Esophagus muscularis mucosa (tissue), 4 donors: ENCODE data around the gene ZXDB. TPM values are rescaled to one million over a fixed set of nuclear protein-coding genes. Genes with fewer than 3 reads are reported as not detected.
"Not testable (repeated sequence)": the region's sequence is repeated elsewhere in the genome, so short reads cannot be mapped to it uniquely, and the experiment has no call there.

Experiments
- DNase-seq: peaks from one replicate; pipeline ENCODE4 v3.0.0-alpha.2; 2017; ENCODE audit errors: extremely low spot score
- H3K27ac ChIP-seq, 4 donors: fragments of 200-600 bp; sonication (generic); replicated peaks in 1 of 4; 1 replicate in 3 of 4; 2 replicates in 1 of 4; pipeline ENCODE4 v1.5.1; 2016 to 2019; ENCODE audit warnings: mild to moderate bottlenecking in 1 of 4
- H3K27me3 ChIP-seq, 4 donors: fragments of 200-600 bp; sonication (generic); one replicate each; pipeline versions ENCODE4 v1.5.1 to v1.6.0; 2016 to 2019
- H3K36me3 ChIP-seq, 4 donors: fragments of 200-600 bp; sonication (generic); one replicate each; pipeline ENCODE4 v1.5.1; 2016 to 2019
- H3K4me1 ChIP-seq, 4 donors: fragments of 200-600 bp; sonication (generic); one replicate each; pipeline ENCODE4 v1.5.1; 2016 to 2019
- H3K4me3 ChIP-seq, 4 donors: fragments of 200-600 bp; sonication (generic); 1 replicate in 2 of 4; 2 replicates in 2 of 4; pipeline ENCODE4 v1.5.1; 2016 to 2019; ENCODE audit warnings: mild to moderate bottlenecking in 4 of 4, moderate library complexity in 1 of 4
- H3K9me3 ChIP-seq, 4 donors: fragments of 200-600 bp; sonication (generic); 1 replicate in 3 of 4; 2 replicates in 1 of 4; pipeline ENCODE4 v1.5.1; 2016 to 2019
- EP300 ChIP-seq: sonication (generic); formaldehyde crosslinking; IDR thresholded peaks from one replicate; pipeline ENCODE4 v1.6.1; 2017; ENCODE audit warnings: antibody characterized with exemption
- POLR2A ChIP-seq: fragments of 450-650 bp; IDR thresholded peaks from one replicate; pipeline ENCODE4 v1.6.1; 2017; ENCODE audit warnings: antibody characterized with exemption, moderate library complexity, mild to moderate bottlenecking, low read depth
- POLR2AphosphoS5 ChIP-seq, 2 donors: sonication (generic); formaldehyde crosslinking; IDR thresholded peaks; one replicate each; pipeline ENCODE4 v1.6.1; 2017; ENCODE audit warnings: antibody characterized with exemption in 2 of 2
- WGBS: methylation state at CpG from one replicate; pipeline ENCODE4 v1.1.5; 2018; 5-methylcytosine and 5-hydroxymethylcytosine counted together
- intact Hi-C: fragments of 100-400 bp; cut with DNase I; formaldehyde crosslinking; loops from one replicate; pipeline ENCODE4 v1.15.1; 2023
- total RNA-seq, 4 donors: library from RNA; depleted of rRNA; stranded (reverse); fragments of >200 nt; gene quantifications; one replicate each; pipeline versions ENCODE4 v1.1.0 to v1.2.1, GENCODE V29; 2016
- TF ChIP-seq, protein P1 (sequence below), 3 experiments: fragments of 200-600 bp in 2 of 3; fragments of 450-650 bp in 1 of 3; sonication (generic) in 2 of 3; IDR thresholded peaks; one replicate each; pipeline ENCODE4 v1.5.1; 2017 to 2019; ENCODE audit warnings: antibody characterized with exemption in 3 of 3, mild to moderate bottlenecking in 2 of 3, moderate library complexity in 1 of 3

ZXDB gene
- 10 to 100 TPM; 13.3 to 17.2 (median 15.5) TPM for total RNA-seq

DNA sequence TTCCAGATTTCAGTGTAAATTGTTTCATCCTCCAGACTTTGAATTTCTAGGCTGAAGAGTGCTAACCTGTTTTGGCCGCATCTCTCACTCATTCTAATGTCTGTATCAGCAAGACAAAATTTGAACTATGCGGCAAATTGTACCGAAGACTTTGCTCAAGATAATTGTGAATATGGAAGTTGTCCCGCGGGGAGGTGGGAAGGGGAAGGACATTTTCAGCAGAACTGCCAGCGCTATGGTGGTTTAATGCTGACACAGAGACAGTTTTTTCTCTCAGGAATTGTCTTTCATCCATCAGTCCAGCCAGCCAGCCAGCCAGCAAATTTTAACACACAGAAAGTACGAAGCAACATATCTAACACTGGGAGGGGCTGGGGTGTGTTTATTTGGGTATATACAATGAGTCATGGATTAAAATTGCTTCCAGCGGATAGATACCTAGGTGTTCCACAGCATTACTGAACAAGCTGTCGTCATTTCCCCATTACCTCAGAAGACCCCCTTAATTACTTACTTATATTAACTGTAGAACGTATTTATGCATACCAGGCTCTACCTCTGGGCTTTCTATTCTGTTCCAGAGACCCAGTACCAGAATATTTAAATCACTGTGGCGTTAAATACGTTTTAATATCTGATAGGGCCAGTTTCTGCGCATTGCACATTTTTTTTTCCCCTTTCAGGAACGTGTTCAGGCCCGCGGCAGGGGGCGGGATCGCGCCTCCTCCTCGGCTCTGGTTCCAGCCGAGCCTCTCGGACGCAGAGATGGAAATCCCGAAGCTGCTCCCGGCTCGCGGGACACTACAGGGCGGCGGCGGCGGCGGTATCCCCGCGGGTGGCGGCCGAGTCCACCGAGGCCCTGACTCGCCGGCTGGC lies at the start of gene ZXDB:
ZXDB (plus strand) TSS at position 728 of the 876 bp plus-strand sequence; CDS start at position 766, 38 bp downstream.
- not testable (repeated sequence) for H3K9me3 ChIP-seq, DNase-seq, H3K36me3 ChIP-seq, H3K27me3 ChIP-seq
- Histone ChIP-seq H3K4me1 (peaks cover 9 to 40% (median 30%) of the 10 kb centered on the region in 4 donors), H3K27ac (peak within 1 kb of the TSS; percentile 92 to 95 (median 94)), H3K4me3 (peak within 1 kb of the TSS; percentile 61 to 74 (median 66))
- WGBS = 30% methylated on average over 12 of the region's 39 CpGs
- intact Hi-C loops = loop anchor here (10.0 kb wide), 1 partner anchor 323 kb away; the partner anchor contains the start of gene ZXDA

DNA sequence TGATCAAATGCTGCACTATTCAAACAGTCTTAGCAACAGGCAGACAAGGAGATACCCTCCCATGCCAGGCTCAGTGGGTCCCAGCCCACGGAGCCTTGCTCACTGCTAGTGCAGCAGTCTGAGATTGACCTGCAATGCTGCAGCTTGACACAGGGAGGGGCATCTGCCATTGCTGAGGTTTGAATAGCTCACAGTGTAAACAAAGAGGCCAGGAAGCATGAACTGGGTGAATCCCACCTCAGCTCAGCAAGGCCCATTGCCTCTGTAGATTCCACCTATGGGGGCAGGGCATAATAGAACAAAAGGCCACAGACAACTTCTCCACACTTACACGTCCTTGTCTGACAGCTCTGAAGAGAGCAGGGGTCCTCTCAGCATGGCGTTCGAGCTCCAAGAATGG lies 26.6 kb upstream of the ZXDB start:
- Histone ChIP-seq H3K9me3 (no peaks in the 10 kb centered on the region), H3K27me3 (no peaks in the 10 kb centered on the region), H3K36me3 (no peaks in the 10 kb centered on the region), H3K27ac (no peak overlapping the region), H3K4me3 (no peak overlapping the region), H3K4me1 (no peaks in the 10 kb centered on the region)
- WGBS = no CpG with 5 or more reads among the region's 4 CpGs
- TF ChIP-seq, protein P1, sequence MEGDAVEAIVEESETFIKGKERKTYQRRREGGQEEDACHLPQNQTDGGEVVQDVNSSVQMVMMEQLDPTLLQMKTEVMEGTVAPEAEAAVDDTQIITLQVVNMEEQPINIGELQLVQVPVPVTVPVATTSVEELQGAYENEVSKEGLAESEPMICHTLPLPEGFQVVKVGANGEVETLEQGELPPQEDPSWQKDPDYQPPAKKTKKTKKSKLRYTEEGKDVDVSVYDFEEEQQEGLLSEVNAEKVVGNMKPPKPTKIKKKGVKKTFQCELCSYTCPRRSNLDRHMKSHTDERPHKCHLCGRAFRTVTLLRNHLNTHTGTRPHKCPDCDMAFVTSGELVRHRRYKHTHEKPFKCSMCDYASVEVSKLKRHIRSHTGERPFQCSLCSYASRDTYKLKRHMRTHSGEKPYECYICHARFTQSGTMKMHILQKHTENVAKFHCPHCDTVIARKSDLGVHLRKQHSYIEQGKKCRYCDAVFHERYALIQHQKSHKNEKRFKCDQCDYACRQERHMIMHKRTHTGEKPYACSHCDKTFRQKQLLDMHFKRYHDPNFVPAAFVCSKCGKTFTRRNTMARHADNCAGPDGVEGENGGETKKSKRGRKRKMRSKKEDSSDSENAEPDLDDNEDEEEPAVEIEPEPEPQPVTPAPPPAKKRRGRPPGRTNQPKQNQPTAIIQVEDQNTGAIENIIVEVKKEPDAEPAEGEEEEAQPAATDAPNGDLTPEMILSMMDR (IDR thresholded peaks at IDR 0.05) = no peak
- TF ChIP-seq EP300 = no peak
- no peak for TF ChIP-seq POLR2A
- no peak for TF ChIP-seq POLR2AphosphoS5 (IDR thresholded peaks at IDR 0.05)
- intact Hi-C loops = no loop called here
- no peak for DNase-seq

DNA sequence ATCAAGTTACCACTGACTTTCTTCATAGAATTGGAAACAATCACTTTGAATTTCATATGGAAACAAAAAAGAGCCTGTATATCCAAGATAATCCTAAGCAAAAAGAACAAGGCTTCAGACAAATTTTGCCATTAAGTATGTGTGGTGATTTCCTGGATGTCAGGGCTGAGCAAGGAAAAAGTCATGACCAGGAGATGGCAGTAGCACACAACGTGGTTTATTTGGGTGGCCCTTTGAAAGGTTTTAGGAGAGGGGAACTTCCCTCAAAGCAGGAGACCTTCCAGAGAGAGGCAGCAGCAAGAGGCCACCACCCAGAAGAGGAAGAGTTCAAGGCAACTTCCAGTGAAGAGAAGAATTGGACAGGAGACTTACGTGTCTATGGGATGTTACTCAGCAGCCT lies 18.1 kb upstream of the ZXDB start:
- Histone ChIP-seq H3K9me3 (no peaks in the 10 kb centered on the region), H3K4me3 (no peak overlapping the region), H3K27ac (no peak overlapping the region), H3K27me3 (no peaks in the 10 kb centered on the region), H3K36me3 (no peaks in the 10 kb centered on the region), H3K4me1 (no peaks in the 10 kb centered on the region)
- TF ChIP-seq, protein P1 (IDR thresholded peaks at IDR 0.05) = peak; percentile 29 to 45 (median 30)
- TF ChIP-seq EP300 (no peak), POLR2A (no peak)
- no peak for DNase-seq
- intact Hi-C loops = no loop called here
- WGBS = 17% methylated on average over 2 of the region's 2 CpGs

DNA sequence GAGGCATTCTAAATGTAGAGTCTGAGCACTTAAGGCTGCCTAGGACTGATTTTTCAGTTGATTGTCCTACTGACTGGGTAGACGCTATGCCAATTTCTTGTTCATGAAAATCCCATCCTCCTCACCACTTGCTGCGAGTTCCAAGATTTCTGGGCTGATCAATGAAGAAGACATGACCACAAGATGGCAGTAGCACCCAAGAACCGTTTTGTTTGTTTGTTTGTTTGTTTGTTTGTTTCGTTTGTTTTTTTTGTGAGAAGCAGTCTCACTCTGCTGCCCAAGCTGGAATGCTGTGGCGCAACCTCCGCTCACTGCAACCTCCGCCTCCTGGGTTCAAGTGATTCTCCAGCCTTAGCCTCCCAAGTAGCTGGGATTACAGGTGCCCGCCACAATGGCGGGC lies 8.9 kb upstream of the ZXDB start:
- H3K9me3 ChIP-seq, H3K4me3 ChIP-seq, H3K4me1 ChIP-seq, DNase-seq, intact Hi-C loops, H3K36me3 ChIP-seq, H3K27ac ChIP-seq, H3K27me3 ChIP-seq: not testable (repeated sequence)
- WGBS = 74% methylated on average over 9 of the region's 9 CpGs
- TF ChIP-seq, protein P1 (IDR thresholded peaks at IDR 0.05) = peak in 2 of 3 experiments; percentile 8 to 11

DNA sequence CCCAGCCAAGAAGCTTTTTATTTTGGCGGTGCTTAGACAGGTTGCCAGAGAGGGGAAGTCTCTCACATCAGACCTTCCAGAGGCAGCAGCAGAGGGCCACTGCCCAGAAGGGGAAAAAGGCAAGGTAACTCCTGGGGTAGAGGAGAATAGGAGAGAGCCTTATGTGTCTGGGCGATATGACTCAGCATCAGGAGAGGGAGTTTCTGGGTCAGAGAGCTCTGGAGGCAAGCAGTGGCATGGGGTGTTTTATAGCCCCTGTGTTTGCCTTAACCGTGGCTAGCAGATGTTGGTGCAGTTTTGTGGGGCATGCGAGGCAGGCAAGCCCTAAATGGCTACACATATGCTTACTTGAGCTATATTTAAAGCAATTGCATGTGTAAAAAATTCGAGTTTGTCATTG lies 8.3 kb upstream of the ZXDB start:
- H3K36me3 ChIP-seq = no peaks in the 10 kb centered on the region
- no peak overlapping the region for H3K27ac ChIP-seq
- 62% methylated on average over 5 of the region's 5 CpGs for WGBS
- intact Hi-C loops = no loop called here
- H3K9me3 ChIP-seq = no peaks in the 10 kb centered on the region
- no peak for DNase-seq
- no peaks in the 10 kb centered on the region for H3K4me1 ChIP-seq
- no peaks in the 10 kb centered on the region for H3K27me3 ChIP-seq
- no peak overlapping the region for H3K4me3 ChIP-seq
- TF ChIP-seq POLR2AphosphoS5 (IDR thresholded peaks at IDR 0.05) (no peak), EP300 (no peak), POLR2A (no peak)
- TF ChIP-seq, protein P1 (IDR thresholded peaks at IDR 0.05) = no peak
